Fibroblast of lung (primary cell): ENCODE measurements around the gene FAM3B.

Experiments
- CTCF ChIP-seq, 2 donors: IDR thresholded peaks in 1 of 2; conservative IDR thresholded peaks in 1 of 2; 1 replicate in 1 of 2; 2 replicates in 1 of 2; pipeline ENCODE4 v1.5.1; 2011 to 2012; ENCODE audit warnings: low read length in 2 of 2, control low read depth in 1 of 2, inconsistent platforms in 1 of 2, low read depth in 1 of 2, mild to moderate bottlenecking in 1 of 2
- EZH2 ChIP-seq: IDR thresholded peaks from 2 replicates; pipeline ENCODE4 v1.5.1; 2012; ENCODE audit warnings: low read length, control low read depth, mild to moderate bottlenecking; ENCODE audit errors: missing control alignments

DNA sequence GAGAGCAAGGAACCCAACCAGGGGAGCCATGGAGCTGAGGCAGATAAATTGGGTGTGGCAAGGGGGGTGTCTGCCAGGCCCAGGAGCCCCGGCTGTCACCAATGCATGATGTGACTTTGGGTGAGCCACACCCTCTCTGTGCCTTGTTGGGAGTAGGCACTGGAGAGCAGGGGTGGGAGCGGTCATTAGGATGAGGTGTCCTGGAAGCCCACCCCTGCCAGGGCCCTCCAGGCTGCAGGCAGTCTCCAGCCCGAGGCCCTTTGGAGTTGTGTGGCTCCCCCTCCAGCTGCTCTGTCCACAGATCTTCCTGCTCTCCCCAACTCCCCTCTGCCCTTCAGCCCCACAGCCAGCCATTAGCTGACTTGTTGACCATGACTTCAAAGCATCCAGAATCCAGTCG is 56.7 kb downstream of the FAM3B start:
- TF ChIP-seq CTCF (conservative IDR thresholded peaks at IDR 0.05 in 1 of 2, IDR thresholded peaks at IDR 0.05 in 1 of 2; ENCODE audit: low read depth in 1 of 2, low read length in 2 of 2) (no peak), EZH2 (no peak)
